Heart right ventricle (tissue), 16 donors: Measurements from ENCODE around the gene ADARB1. TPM values are rescaled to one million over a fixed set of nuclear protein-coding genes. Genes with fewer than 3 reads are reported as not detected.

Experiments
- ATAC-seq, 8 donors: fragments of 200-7000 bp; cut with Tn5 transposase; one replicate each; pipeline ENCODE4 v1.9.1; 2020; ENCODE audit warnings: mild to moderate bottlenecking in 8 of 8, moderate library complexity in 8 of 8, moderate number of reproducible peaks in 1 of 8
- DNase-seq, 2 donors: peaks; one replicate each; pipeline ENCODE4 v3.0.0-alpha.2; 2020
- H3K27ac ChIP-seq, 10 donors: fragments of 200-600 bp; sonication (generic) in 2 of 10; one replicate each; pipeline versions ENCODE4 v1.5.0 to v1.8.0; 2020 to 2022; ENCODE audit warnings: mild to moderate bottlenecking in 3 of 10
- H3K27me3 ChIP-seq, 7 donors: fragments of 200-600 bp; one replicate each; pipeline ENCODE4 v1.8.0; 2021 to 2022; ENCODE audit warnings: mild to moderate bottlenecking in 2 of 7
- H3K36me3 ChIP-seq, 9 donors: fragments of 200-600 bp; sonication (generic) in 1 of 9; one replicate each; pipeline versions ENCODE4 v1.5.0 to v1.8.0; 2020 to 2022; ENCODE audit warnings: mild to moderate bottlenecking in 2 of 9
- H3K4me1 ChIP-seq, 9 donors: fragments of 200-600 bp; sonication (generic) in 1 of 9; one replicate each; pipeline versions ENCODE4 v1.5.0 to v1.8.0; 2020 to 2022; ENCODE audit warnings: mild to moderate bottlenecking in 4 of 9
- H3K4me3 ChIP-seq, 10 donors: fragments of 200-600 bp; sonication (generic) in 2 of 10; one replicate each; pipeline versions ENCODE4 v1.5.0 to v1.8.0; 2020 to 2022; ENCODE audit warnings: mild to moderate bottlenecking in 7 of 10, moderate library complexity in 2 of 10
- H3K9me3 ChIP-seq, 11 donors: fragments of 200-600 bp in 10 of 11; sonication (generic) in 2 of 11; one replicate each; pipeline versions ENCODE4 v1.5.0 to v1.8.0; 2013 to 2022; ENCODE audit warnings: mild to moderate bottlenecking in 2 of 11, control low read depth in 1 of 11, moderate library complexity in 1 of 11
- CTCF ChIP-seq, 9 donors: fragments of 200-600 bp; sonication (generic) in 2 of 9; IDR thresholded peaks; one replicate each; pipeline versions ENCODE4 v1.5.0 to v1.8.0; 2021 to 2022; ENCODE audit warnings: antibody characterized with exemption in 9 of 9, mild to moderate bottlenecking in 5 of 9, moderate library complexity in 1 of 9
- whole genome bisulfite sequencing, 2 donors: extraction: QIAGEN DNeasy Blood & Tissue Kit; methylation state at CpG; one replicate each; pipeline ENCODE4 v1.1.7; 2013; ENCODE audit warnings: inconsistent platforms in 1 of 2; 5-methylcytosine and 5-hydroxymethylcytosine counted together
- intact Hi-C, 10 donors: fragments of 100-400 bp; cut with DNase I; formaldehyde crosslinking; loops; one replicate each; pipeline versions ENCODE4 v1.11.1 to v1.14.2; 2022
- polyA plus RNA-seq, 2 donors: library from polyadenylated mRNA; stranded (reverse); fragments of 200-250 nt; gene quantifications; one replicate each; pipeline ENCODE4 v1.2.3, GENCODE V29; 2013
- total RNA-seq, 10 donors: library from RNA; stranded (reverse); fragmentation: NEBNext Ultra II Directional in 3 of 10; extraction: Animal tissue kit (Norgen Biotek cat#: 25700) in 3 of 10; gene quantifications; one replicate each; pipeline versions ENCODE4 v1.2.1 to v1.2.4, GENCODE V29; 2021 to 2023
- donor health status: Arrhythmogenic right ventricular cardiomyopathy.
- donor health status: ischemic (EF 13 %, LVEDD 7.1; RV severe dilation, severe dysfunction).
- donor health status: healthy with polysubstance abuse.
- donor health status: DM: no; HTN: yes; CAD: no.
- donor health status: DM: no; HTN: no; CAD: no.
- donor health status: ischemic (EF 25% LVEDD 6.9; RV normal size, moderate dysfunction).
- donor health status: ischemic (EF 25% LVEDD 5.7; RV mildly dilated, moderate dysfunction).
- donor health status: healthy.
- donor health status: DM: yes; HTN: yes; CAD: no.
- donor health status: Ischemic cardiomyopathy.
- donor health status: ischemic (EF 35%, LVEDD 5.7; RV mildly dilated, moderate dysfunction).
- donor health status: nonischemic (EF 11% LVEDD 7.7; RV severe dilation, severe dysfunction).
- donor health status: DM: yes; HTN: yes; CAD: no.
- donor health status: PGD.
- donor health status: ischemic (EF 29% LVEDD 5.4; RV normal size, mild dysfunction).
- donor health status: nonischemic (EF 23%, LVEDD 6.1; RV moderate dilation, normal function).

The ADARB1 gene
- total and polyA plus RNA-seq, 12 donors: 7.4 to 21.2 (median 13.5) TPM

- WGBS, 2 donors: 79 to 87% methylated on average over 9 of the region's 9 CpGs
- DNase-seq: no peak
- no peaks in the 10 kb centered on the region for H3K9me3 ChIP-seq
- no peak for TF ChIP-seq CTCF (IDR thresholded peaks at IDR 0.05)
- H3K4me1 ChIP-seq: peaks cover 0 to 49% (median 35%) of the 10 kb centered on the region in 9 donors
- no peak overlapping the region for H3K27ac ChIP-seq
- H3K4me3 ChIP-seq: no peak overlapping the region
- H3K27me3 ChIP-seq: no peaks in the 10 kb centered on the region
- intact Hi-C loops: loop anchor here in 8 of 10 donors (2.0 to 10.0 kb wide), 10 partner anchors 43 to 331 kb away; partner anchors contain the start of genes PTTG1IP (in 2 of the 8), ADARB1 (in 1 of the 8), SUMO3 (in 1 of the 8) and UBE2G2 (in 1 of the 8)
- H3K36me3 ChIP-seq: peaks cover 0 to 10% (median 0%) of the 10 kb centered on the region in 9 donors
- ATAC-seq: peak in 1 of 8 donors; percentile 4
Measured at GRCh38 chr21:45135868-45136267, 61.5 kb downstream of the ADARB1 start.

- TF ChIP-seq CTCF (IDR thresholded peaks at IDR 0.05): no peak
- Histone ChIP-seq H3K4me3 (no peak overlapping the region), H3K27me3 (no peaks in the 10 kb centered on the region), H3K4me1 (peaks cover 0 to 44% (median 29%) of the 10 kb centered on the region in 9 donors), H3K9me3 (no peaks in the 10 kb centered on the region), H3K36me3 (peaks cover 0 to 10% (median 0%) of the 10 kb centered on the region in 9 donors), H3K27ac (no peak overlapping the region)
- intact Hi-C loops: loop anchor here in 7 of 10 donors (2.0 to 10.0 kb wide), 10 partner anchors 44 to 332 kb away; partner anchors contain the start of genes PTTG1IP (in 2 of the 7), ADARB1 (in 1 of the 7), SUMO3 (in 1 of the 7) and UBE2G2 (in 1 of the 7)
- no peak for ATAC-seq
- 92 to 93% methylated on average over 8 of the region's 8 CpGs for WGBS, 2 donors
- DNase-seq: no peak
Measured at GRCh38 chr21:45136500-45136899, 62.1 kb downstream of the ADARB1 start.

GRCh38 chr21:45136927-45137611 lies 62.7 kb downstream of the ADARB1 start:
- DNase-seq (peak; percentile 82 to 90), ATAC-seq (peak; percentile 49 to 82 (median 70))
- intact Hi-C loops: loop anchor here in 7 of 10 donors (2.0 to 10.0 kb wide), 10 partner anchors 44 to 332 kb away; partner anchors contain the start of genes PTTG1IP (in 2 of the 7), ADARB1 (in 1 of the 7), SUMO3 (in 1 of the 7) and UBE2G2 (in 1 of the 7)
- Histone ChIP-seq H3K27ac (no peak overlapping the region), H3K4me1 (peaks cover 0 to 44% (median 25%) of the 10 kb centered on the region in 9 donors), H3K9me3 (no peaks in the 10 kb centered on the region), H3K27me3 (no peaks in the 10 kb centered on the region), H3K36me3 (peaks cover 0 to 10% (median 0%) of the 10 kb centered on the region in 9 donors), H3K4me3 (no peak overlapping the region)
- TF ChIP-seq CTCF (IDR thresholded peaks at IDR 0.05): peak; percentile 65 to 92 (median 89)
- 40% methylated on average over 11 of the region's 11 CpGs for WGBS, 2 donors

- no peaks in the 10 kb centered on the region for H3K27me3 ChIP-seq
- no peaks in the 10 kb centered on the region for H3K9me3 ChIP-seq
- DNase-seq: no peak
- peaks cover 0 to 10% (median 0%) of the 10 kb centered on the region in 9 donors for H3K36me3 ChIP-seq
- peaks cover 0 to 45% (median 25%) of the 10 kb centered on the region in 9 donors for H3K4me1 ChIP-seq
- intact Hi-C loops: loop anchor here in 7 of 10 donors (2.0 to 10.0 kb wide), 10 partner anchors 45 to 333 kb away; partner anchors contain the start of genes PTTG1IP (in 2 of the 7), ADARB1 (in 1 of the 7), SUMO3 (in 1 of the 7) and UBE2G2 (in 1 of the 7)
- no peak for TF ChIP-seq CTCF (IDR thresholded peaks at IDR 0.05)
- peak in 2 of 8 donors; percentile 1 for ATAC-seq
- no peak overlapping the region for H3K27ac ChIP-seq
- no peak overlapping the region for H3K4me3 ChIP-seq
Measured at GRCh38 chr21:45137612-45137937, 63.2 kb downstream of the ADARB1 start.
